ENCODE results near the gene CCDC120. TPM values are rescaled to one million over a fixed set of nuclear protein-coding genes. Genes with fewer than 3 reads are reported as not detected.
A peak's percentile ranks its signal among the peaks of the same experiment; 100 is the strongest.

Gene CCDC120
- total and polyA plus RNA-seq, 8 donors = 2.3 to 25.4 (median 5.3) TPM

DNA sequence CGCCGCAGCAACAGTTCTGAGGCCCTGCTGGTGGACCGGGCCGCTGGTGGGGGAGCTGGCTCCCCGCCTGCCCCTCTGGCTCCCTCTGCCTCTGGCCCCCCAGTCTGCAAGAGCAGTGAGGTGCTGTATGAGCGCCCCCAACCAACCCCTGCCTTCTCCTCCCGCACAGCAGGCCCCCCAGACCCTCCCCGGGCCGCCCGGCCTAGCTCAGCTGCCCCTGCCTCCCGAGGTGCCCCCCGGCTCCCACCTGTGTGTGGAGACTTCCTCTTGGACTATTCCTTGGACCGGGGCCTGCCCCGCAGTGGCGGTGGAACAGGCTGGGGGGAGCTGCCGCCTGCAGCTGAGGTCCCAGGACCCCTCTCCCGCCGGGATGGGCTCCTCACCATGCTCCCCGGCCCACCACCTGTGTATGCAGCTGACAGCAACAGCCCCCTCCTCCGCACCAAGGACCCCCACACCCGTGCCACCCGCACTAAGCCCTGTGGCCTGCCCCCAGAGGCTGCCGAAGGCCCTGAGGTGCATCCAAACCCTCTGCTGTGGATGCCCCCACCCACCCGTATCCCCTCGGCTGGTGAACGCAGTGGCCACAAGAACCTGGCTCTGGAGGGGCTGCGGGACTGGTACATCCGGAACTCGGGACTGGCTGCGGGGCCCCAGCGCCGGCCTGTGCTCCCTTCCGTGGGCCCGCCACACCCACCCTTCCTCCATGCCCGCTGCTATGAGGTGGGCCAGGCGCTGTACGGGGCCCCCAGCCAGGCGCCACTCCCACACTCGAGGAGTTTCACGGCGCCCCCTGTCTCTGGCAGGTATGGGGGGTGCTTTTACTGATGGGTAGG is 8.7 kb downstream of the CCDC120 start:
- whole genome bisulfite sequencing, 5 donors = 84 to 100% (median 88%) methylated on average over 5 to 40 of the region's 41 CpGs
- TF ChIP-seq POLR2A (IDR thresholded peaks at IDR 0.05) (no peak), EP300 (IDR thresholded peaks at IDR 0.05) (no peak), POLR2AphosphoS5 (IDR thresholded peaks at IDR 0.05) (no peak)
- TF ChIP-seq, protein P1, sequence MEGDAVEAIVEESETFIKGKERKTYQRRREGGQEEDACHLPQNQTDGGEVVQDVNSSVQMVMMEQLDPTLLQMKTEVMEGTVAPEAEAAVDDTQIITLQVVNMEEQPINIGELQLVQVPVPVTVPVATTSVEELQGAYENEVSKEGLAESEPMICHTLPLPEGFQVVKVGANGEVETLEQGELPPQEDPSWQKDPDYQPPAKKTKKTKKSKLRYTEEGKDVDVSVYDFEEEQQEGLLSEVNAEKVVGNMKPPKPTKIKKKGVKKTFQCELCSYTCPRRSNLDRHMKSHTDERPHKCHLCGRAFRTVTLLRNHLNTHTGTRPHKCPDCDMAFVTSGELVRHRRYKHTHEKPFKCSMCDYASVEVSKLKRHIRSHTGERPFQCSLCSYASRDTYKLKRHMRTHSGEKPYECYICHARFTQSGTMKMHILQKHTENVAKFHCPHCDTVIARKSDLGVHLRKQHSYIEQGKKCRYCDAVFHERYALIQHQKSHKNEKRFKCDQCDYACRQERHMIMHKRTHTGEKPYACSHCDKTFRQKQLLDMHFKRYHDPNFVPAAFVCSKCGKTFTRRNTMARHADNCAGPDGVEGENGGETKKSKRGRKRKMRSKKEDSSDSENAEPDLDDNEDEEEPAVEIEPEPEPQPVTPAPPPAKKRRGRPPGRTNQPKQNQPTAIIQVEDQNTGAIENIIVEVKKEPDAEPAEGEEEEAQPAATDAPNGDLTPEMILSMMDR (IDR thresholded peaks at IDR 0.05) = no peak
- peaks cover 0 to 8% (median 3%) of the 10 kb centered on the region in 4 donors for H3K4me1 ChIP-seq

DNA sequence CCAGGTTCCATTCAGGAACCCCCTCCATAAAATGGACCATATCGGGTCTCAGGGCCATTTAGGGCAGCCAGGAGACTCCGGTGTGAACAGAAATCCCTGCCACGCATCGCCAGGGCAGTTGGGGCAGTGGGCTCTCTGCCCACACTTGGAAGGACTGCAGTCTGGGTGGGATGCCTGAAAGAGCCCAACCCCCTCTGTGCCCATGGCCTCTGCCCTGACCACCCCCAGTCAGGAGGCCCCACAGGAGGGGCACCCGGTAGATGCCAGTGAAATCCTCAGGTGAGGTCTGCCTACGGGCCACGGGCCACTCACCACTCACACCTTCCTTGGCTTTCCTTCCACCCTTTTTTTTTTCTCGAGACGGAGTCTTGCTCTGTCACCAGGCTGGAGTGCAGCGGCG is 10.2 kb downstream of the CCDC120 start:
- WGBS, 5 donors = 87 to 93% (median 92%) methylated on average over 9 to 11 of the region's 11 CpGs
- H3K4me3 ChIP-seq = no peak overlapping the region
- peaks cover 0 to 21% (median 12%) of the 10 kb centered on the region in 4 donors for H3K4me1 ChIP-seq
- DNase-seq = no peak
- peaks cover 0 to 44% (median 35%) of the 10 kb centered on the region in 4 donors for H3K36me3 ChIP-seq
- intact Hi-C loops (cut with DNase I; ENCODE audit: low total_unique reads) = loop anchor here (10.0 kb wide), 1 partner anchor 56 kb away; the partner anchor contains the start of gene GPKOW
- H3K27ac ChIP-seq = no peak overlapping the region
- H3K9me3 ChIP-seq = peaks cover 0 to 8% (median 0%) of the 10 kb centered on the region in 4 donors
- H3K27me3 ChIP-seq = no peaks in the 10 kb centered on the region
- TF ChIP-seq, protein P1 (IDR thresholded peaks at IDR 0.05) = no peak
- TF ChIP-seq EP300 (IDR thresholded peaks at IDR 0.05) = no peak
- no peak for TF ChIP-seq POLR2AphosphoS5 (IDR thresholded peaks at IDR 0.05)
- no peak for TF ChIP-seq POLR2A (IDR thresholded peaks at IDR 0.05)

More for the DNA sequence above, 8.7 kb downstream of the CCDC120 start:
- no peaks in the 10 kb centered on the region for H3K27me3 ChIP-seq
- H3K9me3 ChIP-seq = no peaks in the 10 kb centered on the region
- no peak for DNase-seq
- no peak overlapping the region for H3K27ac ChIP-seq
- intact Hi-C loops (cut with DNase I; ENCODE audit: low total_unique reads) = loop anchor here (10.0 kb wide), 1 partner anchor 57 kb away; the partner anchor contains the start of gene GPKOW
- H3K4me3 ChIP-seq = no peak overlapping the region
- peaks cover 0 to 55% (median 47%) of the 10 kb centered on the region in 4 donors for H3K36me3 ChIP-seq

DNA sequence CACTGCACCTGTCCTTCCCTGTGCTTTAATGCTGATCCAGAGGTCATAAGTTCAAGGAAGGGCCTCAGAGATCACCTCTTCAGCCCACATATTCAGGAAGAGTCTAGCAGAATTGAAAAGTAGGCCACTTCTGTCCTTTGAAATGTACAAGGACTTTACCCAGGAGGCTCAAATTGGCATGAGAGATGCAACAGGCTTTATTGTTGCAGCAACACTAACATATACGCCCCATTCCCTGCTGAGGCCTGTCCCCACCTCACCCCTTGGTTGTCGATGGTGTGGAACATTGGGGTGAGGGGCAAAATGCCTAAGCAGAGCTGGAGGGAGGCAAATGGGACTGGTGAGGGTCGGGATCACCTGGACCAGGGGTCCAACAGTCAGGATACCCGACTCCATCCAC is 12.2 kb downstream of the CCDC120 start:
- WGBS, 5 donors = 66 to 93% (median 84%) methylated on average over 2 to 4 of the region's 4 CpGs

More for the DNA sequence above, 12.2 kb downstream of the CCDC120 start:
- intact Hi-C loops (cut with DNase I; ENCODE audit: low total_unique reads) = no loop called here
- TF ChIP-seq EP300 (IDR thresholded peaks at IDR 0.05) = no peak
- no peak for TF ChIP-seq POLR2A (IDR thresholded peaks at IDR 0.05)
- no peak for TF ChIP-seq POLR2AphosphoS5 (IDR thresholded peaks at IDR 0.05)
- TF ChIP-seq, protein P1 (IDR thresholded peaks at IDR 0.05) = no peak
- Histone ChIP-seq H3K36me3 (peaks cover 0 to 35% (median 28%) of the 10 kb centered on the region in 4 donors), H3K27me3 (no peaks in the 10 kb centered on the region), H3K4me3 (no peak overlapping the region), H3K27ac (peak overlapping the region in 2 of 5 donors; percentile 71 to 80), H3K9me3 (peaks cover 0 to 17% (median 0%) of the 10 kb centered on the region in 4 donors), H3K4me1 (peaks cover 0 to 26% (median 12%) of the 10 kb centered on the region in 4 donors)
- no peak for DNase-seq
